RWPE1 (cell line): ENCODE results near the gene C10orf67.
A peak's percentile ranks its signal among the peaks of the same experiment; 100 is the strongest.

ENCODE experiments used
- CTCF ChIA-PET: fragments of 350-600 bp; sonication (Branson Sonifier 250); formaldehyde crosslinking; extraction: SDS; loops from one replicate; lab custom pipeline; 2021; lab: Yijun Ruan, JAX
- POLR2A ChIA-PET: fragments of 400-600 bp; formaldehyde crosslinking; extraction: SDS; loops from one replicate; lab custom pipeline; 2020; ENCODE audit warnings: antibody characterized with exemption; ENCODE audit not compliant: low non-redundant PET; lab: Yijun Ruan, JAX
- DNase-seq: peaks from one replicate; pipeline ENCODE4 v3.0.0; 2012; ENCODE audit warnings: low spot score
- H3K27ac ChIP-seq: fragments of 450-650 bp; 2 replicates; pipeline ENCODE4 v1.5.1; 2017
- CTCF ChIP-seq: fragments of 450-650 bp; conservative IDR thresholded peaks from 2 replicates; pipeline ENCODE4 v1.5.1; 2017; ENCODE audit warnings: low read depth, mild to moderate bottlenecking

Gene C10orf67

GRCh38 chr10:23331567-23332301, 12.9 kb downstream of the C10orf67 start:
- POLR2A ChIA-PET: interaction anchor here (0.7 kb wide), 1 partner anchor 15 kb away, joined by 3 read pairs; no protein-coding TSS in a partner anchor
- peak overlapping the region; percentile 66; the same call in 1 of the 2 replicates for H3K27ac ChIP-seq
- TF ChIP-seq CTCF: no peak
- CTCF ChIA-PET: interaction anchor here (0.5 to 0.6 kb wide), 3 partner anchors 21 to 1016 kb away, joined by 3 to 4 read pairs (median 4); no protein-coding TSS in a partner anchor
- peak; percentile 77 for DNase-seq

- no peak for TF ChIP-seq CTCF
- ChIA-PET POLR2A (no interaction called here), CTCF (interaction anchor here (0.5 kb wide), 1 partner anchor 46 kb away, joined by 3 read pairs; no protein-coding TSS in a partner anchor)
- no peak overlapping the region for H3K27ac ChIP-seq
- no peak for DNase-seq
These were observed 13.6 kb downstream of the C10orf67 start for GRCh38 chr10:23330948-23331347.

GRCh38 chr10:23326544-23327307, 17.9 kb downstream of the C10orf67 start:
- no peak overlapping the region for H3K27ac ChIP-seq
- ChIA-PET POLR2A (no interaction called here), CTCF (no interaction called here)
- DNase-seq: no peak
- TF ChIP-seq CTCF: no peak

GRCh38 chr10:23325132-23325531, 19.5 kb downstream of the C10orf67 start:
- TF ChIP-seq CTCF: no peak; the same call in 1 of the 2 replicates
- H3K27ac ChIP-seq: no peak overlapping the region
- ChIA-PET CTCF (interaction anchor here (0.5 to 1.0 kb wide), 3 partner anchors 14 to 378 kb away, joined by 3 to 6 read pairs (median 4); no protein-coding TSS in a partner anchor), POLR2A (no interaction called here)
- DNase-seq: no peak

GRCh38 chr10:23324351-23324750, 20.2 kb downstream of the C10orf67 start:
- ChIA-PET CTCF (no interaction called here), POLR2A (no interaction called here)
- no peak for TF ChIP-seq CTCF
- no peak for DNase-seq
- H3K27ac ChIP-seq: no peak overlapping the region

- no peak for DNase-seq
- no peak overlapping the region for H3K27ac ChIP-seq
- CTCF ChIA-PET: interaction anchor here (0.7 kb wide), 1 partner anchor 95 kb away, joined by 3 read pairs; no protein-coding TSS in a partner anchor
- no peak for TF ChIP-seq CTCF
- POLR2A ChIA-PET: no interaction called here
These were observed 22.5 kb downstream of the C10orf67 start for GRCh38 chr10:23322082-23322481.
